Measurements from ENCODE around the gene GPRIN3.
"Not testable (repeated sequence)": the region's sequence is repeated elsewhere in the genome, so short reads cannot be mapped to it uniquely, and the experiment has no call there.

The GPRIN3 gene

DNA sequence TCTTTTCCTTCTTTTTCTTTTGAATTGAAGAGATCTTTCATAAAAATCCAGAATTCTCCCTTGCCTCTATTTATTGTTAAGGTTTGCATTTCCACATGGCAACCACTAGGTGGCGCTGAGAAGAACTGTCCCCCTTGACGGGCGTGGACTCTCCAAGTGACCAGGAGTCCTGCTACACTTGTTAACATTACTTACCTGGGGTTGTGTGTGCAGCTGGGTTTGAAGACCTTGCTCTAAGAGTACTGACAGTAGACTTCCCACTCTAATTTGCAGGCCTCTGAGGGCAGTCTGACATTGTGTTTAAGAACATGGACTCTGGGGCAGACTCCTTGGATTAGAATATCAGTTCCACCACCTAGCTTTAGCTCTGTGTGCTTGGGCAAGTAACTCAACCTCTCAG, 52.8 kb downstream of the GPRIN3 start:
- peak; percentile 51 to 56 for ATAC-seq

GRCh38 chr4:89254347-89254746, 53.3 kb downstream of the GPRIN3 start:
- not testable (repeated sequence) for ATAC-seq

- no peak for ATAC-seq
These were observed 53.7 kb downstream of the GPRIN3 start for GRCh38 chr4:89253935-89254334.

GRCh38 chr4:89253311-89253710, 54.3 kb downstream of the GPRIN3 start:
- ATAC-seq = no peak

DNA sequence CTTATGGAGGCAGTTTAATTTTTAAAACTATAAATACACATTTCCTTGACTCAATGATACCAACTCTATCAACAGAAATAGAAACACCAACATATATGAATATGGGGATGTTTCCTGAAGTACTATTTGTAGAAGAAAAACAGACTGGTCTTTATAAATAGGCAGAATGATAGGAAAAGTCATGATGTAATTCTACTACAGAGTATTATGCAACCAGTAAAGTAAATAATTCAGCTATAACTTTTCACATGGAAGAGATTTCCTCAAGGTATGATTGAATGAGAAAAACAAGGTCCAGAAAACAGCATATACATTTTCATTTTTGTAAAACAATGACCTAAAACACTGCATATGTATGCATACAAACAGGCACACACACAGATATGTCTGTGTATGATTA, 56.2 kb downstream of the GPRIN3 start:
- ATAC-seq = no peak

- no peak for ATAC-seq
These were observed 57.8 kb downstream of the GPRIN3 start for GRCh38 chr4:89249716-89250361.

DNA sequence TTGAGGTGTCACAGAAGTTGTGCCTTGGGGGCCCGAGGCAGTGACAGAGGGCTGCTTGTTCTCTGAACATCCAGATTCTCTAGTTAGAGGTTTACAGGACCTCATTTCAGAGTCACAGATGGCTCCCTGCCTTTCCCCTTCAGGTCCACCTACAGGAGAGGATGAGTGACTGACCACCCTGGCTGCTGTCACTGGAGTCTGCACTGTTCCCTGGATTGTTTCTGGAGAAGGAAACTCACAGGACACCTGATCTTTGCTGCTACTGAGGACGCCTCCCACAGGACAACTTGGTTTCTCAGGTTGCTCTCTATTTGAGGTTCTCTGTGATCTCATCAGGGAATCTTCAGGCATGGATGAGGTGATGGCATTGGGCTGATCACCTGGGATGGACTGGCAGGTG, 58.3 kb downstream of the GPRIN3 start:
- ATAC-seq = no peak

GRCh38 chr4:89248879-89249281, 58.7 kb downstream of the GPRIN3 start:
- no peak for ATAC-seq

- ATAC-seq = no peak
These were observed 59.6 kb downstream of the GPRIN3 start for GRCh38 chr4:89247951-89248350.

GRCh38 chr4:89245459-89245858, 62.1 kb downstream of the GPRIN3 start:
- ATAC-seq = no peak

DNA sequence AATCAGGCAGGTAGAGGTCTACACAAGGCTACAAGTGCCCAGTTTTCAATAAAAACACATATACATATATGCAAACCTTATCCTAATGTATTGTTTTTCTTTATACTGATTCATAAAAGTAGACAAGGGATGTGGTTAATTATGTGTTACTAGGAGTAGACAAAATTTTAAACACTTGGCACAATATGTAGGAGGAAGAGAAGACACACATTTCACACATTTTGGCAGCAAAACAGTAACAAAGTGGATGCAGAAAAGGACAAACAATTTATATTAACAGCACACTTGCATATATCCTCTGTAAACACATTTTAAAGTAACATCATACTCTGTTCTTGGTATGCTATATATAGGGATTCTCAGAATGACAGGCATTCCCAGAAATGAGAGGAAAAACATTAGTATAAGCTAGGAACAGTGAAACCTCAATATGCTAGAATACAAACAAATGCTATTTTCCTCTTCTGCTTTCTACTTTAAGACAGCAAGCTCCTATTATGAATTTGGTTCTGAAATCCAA, 63.8 kb downstream of the GPRIN3 start:
- peak in 1 of 2 donors; percentile 69 for ATAC-seq

DNA sequence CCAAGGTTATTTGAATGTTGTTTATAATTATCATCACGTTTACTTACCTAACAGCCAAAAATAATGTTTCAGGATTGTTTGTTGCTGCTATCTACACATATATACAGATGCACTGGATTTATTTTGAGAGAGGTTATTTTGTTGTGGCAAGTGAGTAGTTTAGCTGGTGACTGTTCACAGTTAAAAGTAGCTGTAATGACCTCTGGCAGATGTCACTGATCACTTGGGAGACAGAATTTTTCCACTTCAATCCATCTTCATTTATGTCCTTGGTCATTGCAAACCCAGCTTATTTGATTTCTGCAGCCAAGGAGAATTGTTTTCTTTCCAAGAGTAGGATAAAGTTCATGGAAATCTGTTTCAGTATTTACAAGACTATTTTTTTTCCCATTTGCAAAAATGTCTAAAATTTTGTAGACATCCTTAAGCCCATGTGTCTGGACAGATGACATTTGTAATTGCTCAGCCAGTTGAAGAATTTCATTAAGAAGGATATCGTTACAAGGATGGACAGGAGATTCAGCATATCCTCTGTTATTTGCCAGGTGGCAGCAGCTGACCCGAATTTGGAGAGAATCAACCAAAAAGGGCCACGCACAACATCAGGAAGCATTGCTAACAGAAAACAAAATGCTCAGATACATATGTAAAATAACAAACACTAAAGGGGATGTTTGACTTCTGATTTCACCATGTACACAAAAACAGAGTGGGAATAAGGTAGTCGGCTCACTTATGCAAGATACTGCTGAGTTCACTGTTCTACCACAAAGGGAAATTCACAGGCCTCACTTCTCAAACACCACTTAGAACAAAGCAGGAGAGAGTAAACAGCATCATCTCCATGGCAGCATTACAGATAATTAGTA, 64.5 kb downstream of the GPRIN3 start:
- ATAC-seq = peak in 1 of 2 donors; percentile 65

DNA sequence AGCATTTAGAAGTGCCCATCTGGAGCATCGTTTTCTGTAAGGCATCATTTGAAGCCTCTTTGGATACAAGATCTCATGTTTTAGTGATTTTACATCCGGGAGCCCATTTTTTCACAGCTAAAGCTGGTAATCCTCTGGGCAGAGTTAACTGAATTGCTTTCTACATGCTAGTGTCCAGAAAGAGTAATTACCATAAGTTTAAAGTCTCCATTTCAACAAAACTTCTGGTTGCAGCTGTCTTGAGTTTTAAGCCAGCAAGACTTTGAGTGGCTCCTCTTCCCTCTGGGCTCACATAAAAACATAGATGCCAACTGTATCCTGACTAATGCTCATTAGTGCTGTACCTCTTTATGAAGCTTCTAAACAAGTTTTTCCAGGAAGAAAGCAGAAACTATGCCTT, 65.4 kb downstream of the GPRIN3 start:
- no peak for ATAC-seq

DNA sequence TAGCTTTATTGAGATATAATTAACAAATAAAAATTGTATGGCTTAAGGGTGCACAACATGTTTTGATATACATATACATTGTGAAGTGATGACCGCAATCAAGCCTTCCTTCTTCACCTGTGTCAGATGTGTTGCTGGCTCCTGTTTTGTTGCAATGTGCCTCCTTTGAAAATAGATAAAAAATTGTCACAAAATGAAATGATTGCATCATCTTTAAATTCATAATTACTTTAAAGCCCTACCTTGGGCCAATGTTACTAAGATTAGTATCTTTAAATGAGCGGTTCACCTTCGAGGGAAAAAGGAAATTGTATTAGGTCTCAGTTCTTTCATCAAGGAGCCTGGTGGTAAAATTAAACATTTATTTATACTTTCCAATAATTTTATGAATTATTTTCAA, 77.3 kb downstream of the GPRIN3 start:
- ATAC-seq = no peak

DNA sequence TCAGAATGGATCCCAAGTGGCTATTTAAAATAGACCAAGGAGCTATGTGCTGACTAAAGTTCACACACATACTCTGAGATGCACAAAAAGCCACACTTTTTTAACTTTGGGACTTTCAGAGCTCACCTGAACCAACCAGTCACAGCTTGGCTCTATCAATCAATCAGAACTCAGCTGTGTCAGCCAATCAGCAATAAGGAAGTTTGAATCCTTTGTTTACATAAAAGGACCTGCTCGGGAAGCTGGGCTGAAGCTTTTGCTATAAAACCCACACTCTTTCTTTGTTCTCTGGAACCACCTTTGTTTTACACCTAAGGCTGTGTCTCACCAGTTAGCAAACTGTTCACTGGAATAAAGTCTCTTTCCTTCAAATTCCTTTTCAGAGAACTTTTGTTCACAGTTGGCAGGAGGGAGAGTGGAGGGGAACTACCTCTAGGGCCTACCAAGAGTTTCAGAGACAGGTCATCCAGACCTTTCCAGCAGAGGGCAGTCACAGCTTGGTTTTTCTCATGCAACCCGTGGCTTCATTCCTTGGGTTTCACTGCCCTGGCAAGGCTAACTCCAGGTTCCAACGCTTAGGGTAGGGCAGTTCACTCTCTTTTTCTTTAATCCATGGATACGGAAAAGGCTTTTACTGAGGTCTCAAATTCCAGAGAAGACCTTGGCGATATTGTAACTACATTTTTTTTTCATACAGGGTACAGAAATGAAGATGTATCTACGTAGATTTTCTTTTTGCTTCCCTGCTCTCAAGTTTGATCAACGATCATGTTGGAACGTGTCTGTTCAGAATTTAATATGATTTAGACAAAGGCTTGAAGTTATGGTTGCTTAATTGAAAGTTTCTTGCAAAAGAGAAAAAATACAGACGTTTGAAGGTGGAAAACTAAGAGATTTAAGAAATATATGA, 80.7 kb downstream of the GPRIN3 start:
- ATAC-seq = peak; percentile 31 to 35

- ATAC-seq = peak; percentile 90 to 92
These were observed 85.4 kb downstream of the GPRIN3 start for GRCh38 chr4:89222170-89222569.

DNA sequence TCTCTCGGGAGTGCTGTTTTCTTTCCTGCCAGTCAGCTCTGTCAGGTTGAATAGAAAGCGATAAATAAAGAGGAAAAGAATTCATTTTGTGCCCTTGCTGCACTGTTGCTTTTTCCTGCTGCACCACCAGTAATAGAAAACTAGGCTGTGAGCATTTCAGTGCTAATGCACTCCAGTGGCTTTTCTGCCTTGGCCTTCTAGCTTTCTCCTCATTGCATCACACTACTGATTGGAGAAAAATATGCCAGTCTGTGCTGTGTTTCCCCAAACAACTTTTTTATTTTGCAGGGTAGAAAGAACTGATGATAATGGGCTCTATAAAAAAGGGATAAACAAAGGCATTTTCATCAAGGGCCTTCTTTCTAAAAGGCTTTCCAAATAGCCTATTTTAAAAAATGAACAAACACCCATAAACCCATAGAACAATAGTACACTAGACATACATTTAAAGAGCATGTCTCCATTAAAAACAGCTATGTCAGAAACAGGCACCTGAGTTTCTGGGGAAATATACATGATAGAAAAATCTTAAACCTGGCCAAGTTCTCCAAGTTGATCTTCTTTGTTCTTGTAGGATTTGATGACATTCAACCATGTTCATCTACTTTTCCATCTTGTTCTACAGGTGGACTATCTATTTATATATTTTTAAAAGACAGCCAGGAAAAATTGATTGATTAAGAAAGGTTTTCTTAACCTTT, 86.3 kb downstream of the GPRIN3 start:
- ATAC-seq = no peak

- no peak for ATAC-seq
These were observed 89.0 kb downstream of the GPRIN3 start for GRCh38 chr4:89218587-89218986.

DNA sequence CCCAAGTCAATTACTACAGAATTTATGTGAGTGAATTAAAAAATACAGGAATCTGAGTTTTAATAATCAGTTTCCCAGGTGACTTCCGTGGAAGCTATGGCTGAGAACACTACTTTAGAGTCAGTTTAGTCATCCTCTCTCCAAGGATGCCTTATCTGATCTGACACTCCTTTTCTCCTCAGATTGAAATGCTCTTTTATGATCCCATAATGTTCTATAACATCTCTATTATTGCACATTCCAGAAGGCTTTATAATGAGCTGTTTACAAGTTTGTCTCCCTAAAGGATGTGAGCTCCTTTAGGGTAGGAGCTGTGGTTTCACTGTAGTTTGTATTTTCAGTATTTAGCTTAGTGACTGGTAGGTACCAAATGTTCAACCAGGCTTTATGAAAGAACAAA, 90.0 kb downstream of the GPRIN3 start:
- ATAC-seq = no peak

DNA sequence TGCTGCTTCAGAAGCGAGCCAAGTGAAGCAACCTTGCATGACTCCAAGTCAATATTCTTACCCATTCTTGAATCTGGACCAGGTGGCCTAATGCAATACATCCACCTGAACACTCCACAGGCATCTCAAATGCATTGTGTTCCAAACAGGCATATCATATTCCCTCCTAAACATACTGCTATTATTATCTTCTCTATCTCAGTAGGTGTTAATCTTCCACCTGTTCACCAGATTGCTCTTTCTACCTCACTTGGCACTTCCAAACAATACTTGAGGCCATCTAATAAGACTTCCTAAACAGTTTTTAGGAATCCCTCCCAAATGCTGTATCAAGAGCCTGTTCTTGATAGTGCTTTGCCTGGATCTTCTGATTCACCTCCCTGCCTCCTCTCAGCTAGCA, 90.7 kb downstream of the GPRIN3 start:
- no peak for ATAC-seq

DNA sequence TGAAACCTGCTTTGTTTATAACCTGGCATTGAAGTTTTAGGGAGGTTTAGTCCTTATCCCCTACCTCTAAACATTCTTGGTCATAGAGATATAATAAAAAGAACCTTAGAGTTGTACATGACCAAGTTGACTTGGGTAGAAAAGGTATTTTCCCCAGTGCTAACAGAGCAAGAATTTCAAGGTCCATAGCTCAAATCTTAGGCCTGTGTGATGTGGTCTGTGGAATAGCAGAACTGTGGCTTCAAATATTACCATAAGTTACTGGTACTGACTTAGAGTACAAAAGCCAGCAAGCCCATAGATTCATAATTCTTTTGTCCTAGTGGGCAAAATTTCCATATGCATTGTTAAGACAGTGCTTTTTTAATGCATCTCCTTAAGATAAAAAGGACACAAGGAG, 91.2 kb downstream of the GPRIN3 start:
- ATAC-seq = no peak

DNA sequence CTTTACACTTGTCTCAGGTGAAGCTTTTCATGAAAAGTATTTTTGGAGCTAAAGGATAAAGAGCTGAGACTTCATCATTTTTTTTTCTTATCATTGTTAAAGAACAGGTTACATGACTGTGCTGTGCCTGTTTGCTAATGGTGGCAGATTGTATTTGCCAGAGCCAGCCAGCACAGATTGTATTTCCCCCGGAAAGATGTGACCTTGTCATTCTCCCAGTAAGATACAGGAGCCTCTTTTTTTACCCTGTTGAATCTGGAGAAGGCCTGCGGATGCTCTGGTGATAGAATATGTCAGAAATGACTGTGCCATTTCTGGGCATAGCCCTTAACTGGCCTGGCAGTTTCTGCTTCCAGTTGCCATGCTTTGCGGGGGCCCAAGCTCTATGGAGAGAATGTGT, 91.9 kb downstream of the GPRIN3 start:
- ATAC-seq = no peak

Data from activated CD4-positive, CD25-positive, alpha-beta regulatory T cell treated with anti-CD3 and anti-CD28 coated beads, Interleukin-2, amount 50 U/mL, for 24 hours (primary cell).